Left lung (tissue), 10 donors: ENCODE measurements around the gene FCHSD2. TPM values are rescaled to one million over a fixed set of nuclear protein-coding genes. Genes with fewer than 3 reads are reported as not detected.
"Not testable (repeated sequence)": the region's sequence is repeated elsewhere in the genome, so short reads cannot be mapped to it uniquely, and the experiment has no call there.

Experiments used
- ATAC-seq: fragments of 200-7000 bp; cut with Tn5 transposase; one replicate; pipeline ENCODE4 v1.9.1; 2020; ENCODE audit warnings: moderate library complexity
- DNase-seq, 4 donors: peaks; one replicate each; pipeline ENCODE4 v3.0.0-alpha.2; 2013 to 2020
- H3K27ac ChIP-seq, 2 donors: fragments of 200-600 bp; sonication (generic) in 1 of 2; one replicate each; pipeline versions ENCODE4 v1.5.0 to v1.8.0; 2020 to 2021
- H3K27me3 ChIP-seq, 2 donors: fragments of 200-600 bp; sonication (generic) in 1 of 2; one replicate each; pipeline versions ENCODE4 v1.5.0 to v1.8.0; 2020 to 2021
- H3K36me3 ChIP-seq, 2 donors: fragments of 200-600 bp; sonication (generic) in 1 of 2; one replicate each; pipeline versions ENCODE4 v1.5.0 to v1.8.0; 2020 to 2021
- H3K4me1 ChIP-seq, 2 donors: fragments of 200-600 bp; one replicate each; pipeline ENCODE4 v1.8.0; 2021
- H3K4me3 ChIP-seq, 2 donors: fragments of 200-600 bp; sonication (generic) in 1 of 2; one replicate each; pipeline versions ENCODE4 v1.5.0 to v1.8.0; 2020 to 2021; ENCODE audit warnings: mild to moderate bottlenecking in 1 of 2
- H3K9me3 ChIP-seq, 2 donors: fragments of 200-600 bp; sonication (generic) in 1 of 2; one replicate each; pipeline versions ENCODE4 v1.5.0 to v1.8.0; 2020 to 2021
- intact Hi-C, 2 donors: fragments of 100-400 bp; cut with DNase I; formaldehyde crosslinking; loops; one replicate each; pipeline versions ENCODE4 v1.11.2 to v1.14.2; 2022
- polyA plus RNA-seq, 6 donors: library from polyadenylated mRNA; unstranded; fragments of 120-200 nt; gene quantifications; one replicate each; pipeline ENCODE4 v1.2.1, GENCODE V29; 2013; ENCODE audit not compliant: insufficient read length in 6 of 6
- total RNA-seq, 2 donors: library from RNA; stranded (reverse); fragmentation: NEBNext Ultra II Directional; extraction: Animal tissue kit (Norgen Biotek cat#: 25700); gene quantifications; one replicate each; pipeline ENCODE4 v1.2.1, GENCODE V29; 2021
- TF ChIP-seq, protein P1 (sequence below), 2 donors: fragments of 200-600 bp; sonication (generic) in 1 of 2; IDR thresholded peaks; one replicate each; pipeline versions ENCODE4 v1.5.0 to v1.8.0; 2021; ENCODE audit warnings: antibody characterized with exemption in 2 of 2
- donor health status: DM: no; HTN: yes; CAD: no.
- donor health status: DM: no; HTN: no; CAD: no.

The FCHSD2 gene
- total and polyA plus RNA-seq, 8 donors = 46.2 to 58.2 (median 48.5) TPM

DNA sequence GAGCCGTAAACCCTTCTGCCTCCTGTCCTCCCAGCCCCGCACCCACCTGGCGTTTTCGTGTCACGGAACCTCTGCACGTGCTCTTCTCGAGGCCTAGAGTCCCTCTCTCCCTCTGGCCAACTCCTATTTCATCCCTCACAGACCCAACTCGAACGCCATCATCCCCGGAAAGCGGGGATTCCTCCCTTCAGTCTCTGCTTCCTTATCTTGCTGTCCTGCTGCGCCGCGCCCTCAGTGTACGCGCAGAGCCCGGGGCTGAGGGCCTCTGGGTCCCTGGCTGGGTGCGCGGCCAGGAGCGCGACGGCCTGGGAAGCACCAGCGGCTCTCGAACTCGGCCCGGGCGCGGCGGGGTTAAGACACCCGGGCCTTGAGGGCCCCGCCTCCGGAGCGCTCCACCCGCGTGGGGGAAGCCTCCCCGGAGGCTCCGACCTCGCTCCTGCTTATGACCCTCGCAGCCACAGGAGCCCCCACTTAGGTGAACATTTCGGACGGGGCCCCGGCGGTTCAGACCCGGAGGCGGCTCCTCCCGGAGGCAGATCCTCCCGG is 328.3 kb downstream of the FCHSD2 start:
- Histone ChIP-seq H3K4me3 (peak overlapping the region; percentile 79 to 98), H3K27me3 (no peaks in the 10 kb centered on the region), H3K4me1 (peaks cover 30 to 78% of the 10 kb centered on the region in 2 donors), H3K9me3 (no peaks in the 10 kb centered on the region), H3K27ac (peak overlapping the region; percentile 86 to 98), H3K36me3 (peaks cover 0 to 29% of the 10 kb centered on the region in 2 donors)
- TF ChIP-seq, protein P1, sequence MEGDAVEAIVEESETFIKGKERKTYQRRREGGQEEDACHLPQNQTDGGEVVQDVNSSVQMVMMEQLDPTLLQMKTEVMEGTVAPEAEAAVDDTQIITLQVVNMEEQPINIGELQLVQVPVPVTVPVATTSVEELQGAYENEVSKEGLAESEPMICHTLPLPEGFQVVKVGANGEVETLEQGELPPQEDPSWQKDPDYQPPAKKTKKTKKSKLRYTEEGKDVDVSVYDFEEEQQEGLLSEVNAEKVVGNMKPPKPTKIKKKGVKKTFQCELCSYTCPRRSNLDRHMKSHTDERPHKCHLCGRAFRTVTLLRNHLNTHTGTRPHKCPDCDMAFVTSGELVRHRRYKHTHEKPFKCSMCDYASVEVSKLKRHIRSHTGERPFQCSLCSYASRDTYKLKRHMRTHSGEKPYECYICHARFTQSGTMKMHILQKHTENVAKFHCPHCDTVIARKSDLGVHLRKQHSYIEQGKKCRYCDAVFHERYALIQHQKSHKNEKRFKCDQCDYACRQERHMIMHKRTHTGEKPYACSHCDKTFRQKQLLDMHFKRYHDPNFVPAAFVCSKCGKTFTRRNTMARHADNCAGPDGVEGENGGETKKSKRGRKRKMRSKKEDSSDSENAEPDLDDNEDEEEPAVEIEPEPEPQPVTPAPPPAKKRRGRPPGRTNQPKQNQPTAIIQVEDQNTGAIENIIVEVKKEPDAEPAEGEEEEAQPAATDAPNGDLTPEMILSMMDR (IDR thresholded peaks at IDR 0.05) = no peak
- ATAC-seq (peak; percentile 86), DNase-seq (peak; percentile 84 to 97 (median 88))
- intact Hi-C loops = loop anchor here in 1 of 2 donors (5.0 kb wide), 1 partner anchor 92 kb away; no protein-coding TSS in a partner anchor

DNA sequence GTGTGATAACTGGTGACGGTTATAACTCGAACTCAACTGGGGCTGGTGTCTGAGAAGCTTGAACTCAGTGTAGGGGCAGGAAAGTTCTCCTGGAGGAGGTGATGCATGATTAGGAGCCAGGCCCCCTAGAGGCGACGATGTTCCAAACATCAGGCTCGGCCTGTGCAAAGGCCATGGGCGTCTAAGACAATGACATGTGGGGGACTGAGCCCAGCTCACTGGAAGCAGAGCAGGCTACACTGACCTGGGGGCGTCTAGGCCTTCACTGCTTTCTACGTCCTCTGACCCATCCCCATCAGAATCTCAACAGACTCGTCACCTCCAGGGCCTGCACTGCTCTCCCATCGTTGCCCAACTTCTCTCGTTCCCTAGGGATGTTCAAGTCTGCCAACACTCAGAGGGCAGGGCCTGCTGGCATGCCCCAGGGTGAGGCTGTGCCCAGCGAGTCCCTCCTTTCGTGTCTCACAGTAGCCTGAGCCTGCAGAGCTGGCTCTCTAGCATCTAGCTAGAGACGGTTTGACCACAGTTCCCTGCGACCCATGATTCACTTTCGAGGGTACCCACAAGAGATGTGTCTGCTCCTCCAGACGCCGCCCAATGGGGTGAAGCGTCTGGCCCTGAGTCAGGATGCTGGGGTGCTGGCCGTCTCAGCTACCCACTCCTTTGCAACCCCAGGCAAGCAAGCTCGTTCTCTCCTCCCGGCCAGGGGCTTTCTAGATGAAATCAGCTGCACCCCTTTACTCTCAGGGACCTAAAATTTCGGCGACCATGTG is 329.0 kb downstream of the FCHSD2 start:
- Histone ChIP-seq H3K36me3 (peaks cover 0 to 23% of the 10 kb centered on the region in 2 donors), H3K4me3 (peak overlapping the region; percentile 79 to 98), H3K9me3 (no peaks in the 10 kb centered on the region), H3K4me1 (peaks cover 30 to 84% of the 10 kb centered on the region in 2 donors), H3K27me3 (no peaks in the 10 kb centered on the region), H3K27ac (peak overlapping the region; percentile 86 to 98)
- intact Hi-C loops = loop anchor here in 1 of 2 donors (5.0 kb wide), 1 partner anchor 91 kb away; no protein-coding TSS in a partner anchor
- TF ChIP-seq, protein P1 (IDR thresholded peaks at IDR 0.05) = peak in 1 of 2 donors; percentile 65
- peak; percentile 12 for ATAC-seq
- peak in 1 of 4 donors; percentile 69 for DNase-seq

DNA sequence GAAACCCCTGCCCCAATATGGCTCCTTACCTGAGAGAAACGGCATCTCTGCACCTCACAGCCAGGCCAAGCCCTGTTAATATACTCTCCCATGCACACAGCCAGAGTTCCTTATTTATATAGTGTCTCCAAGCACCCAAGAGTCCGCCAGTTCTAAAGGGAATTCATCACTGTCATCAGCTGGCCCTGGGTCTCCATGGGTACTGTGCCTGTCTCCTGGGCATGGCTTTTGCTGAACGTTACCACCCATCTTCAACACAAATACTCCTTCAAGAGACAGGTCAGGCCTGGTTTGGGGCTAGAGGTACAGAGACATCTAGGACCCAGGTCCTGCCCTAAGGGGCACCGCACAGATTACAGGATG is 329.5 kb downstream of the FCHSD2 start:
- Histone ChIP-seq H3K9me3 (no peaks in the 10 kb centered on the region), H3K4me1 (peaks cover 30 to 84% of the 10 kb centered on the region in 2 donors), H3K4me3 (peak overlapping the region; percentile 79 to 98), H3K36me3 (peaks cover 0 to 17% of the 10 kb centered on the region in 2 donors), H3K27me3 (no peaks in the 10 kb centered on the region), H3K27ac (peak overlapping the region in 1 of 2 donors; percentile 98)
- intact Hi-C loops = loop anchor here in 1 of 2 donors (5.0 kb wide), 1 partner anchor 90 kb away; no protein-coding TSS in a partner anchor
- ATAC-seq = no peak
- DNase-seq = no peak
- TF ChIP-seq, protein P1 (IDR thresholded peaks at IDR 0.05) = no peak

DNA sequence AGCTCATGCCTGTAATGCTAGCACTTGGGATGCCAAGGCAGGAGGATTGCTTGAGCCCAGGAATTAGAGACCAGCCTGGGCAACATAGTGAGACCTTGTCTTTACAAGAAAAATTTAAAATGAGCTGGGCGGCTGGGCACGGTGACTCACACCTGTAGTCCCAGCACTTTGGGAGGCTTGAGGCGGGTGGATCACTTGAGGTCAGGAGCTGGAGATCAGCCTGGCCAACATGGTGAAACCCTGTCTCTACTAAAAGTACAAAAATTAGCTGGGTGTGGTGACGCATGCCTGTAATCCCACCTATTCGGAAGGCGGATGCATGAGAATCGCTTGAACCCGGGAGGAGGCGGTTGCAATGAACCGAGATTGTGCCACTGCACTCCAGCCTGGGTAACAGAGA is 330.4 kb downstream of the FCHSD2 start:
- Histone ChIP-seq H3K36me3 (peaks cover 0 to 14% of the 10 kb centered on the region in 2 donors), H3K27ac (peak overlapping the region in 1 of 2 donors; percentile 98), H3K4me3 (peak overlapping the region in 1 of 2 donors; percentile 98), H3K4me1 (peaks cover 30 to 83% of the 10 kb centered on the region in 2 donors)
- not testable (repeated sequence) for DNase-seq, H3K9me3 ChIP-seq, H3K27me3 ChIP-seq, ATAC-seq
- intact Hi-C loops = loop anchor here in 1 of 2 donors (5.0 kb wide), 1 partner anchor 89 kb away; no protein-coding TSS in a partner anchor

DNA sequence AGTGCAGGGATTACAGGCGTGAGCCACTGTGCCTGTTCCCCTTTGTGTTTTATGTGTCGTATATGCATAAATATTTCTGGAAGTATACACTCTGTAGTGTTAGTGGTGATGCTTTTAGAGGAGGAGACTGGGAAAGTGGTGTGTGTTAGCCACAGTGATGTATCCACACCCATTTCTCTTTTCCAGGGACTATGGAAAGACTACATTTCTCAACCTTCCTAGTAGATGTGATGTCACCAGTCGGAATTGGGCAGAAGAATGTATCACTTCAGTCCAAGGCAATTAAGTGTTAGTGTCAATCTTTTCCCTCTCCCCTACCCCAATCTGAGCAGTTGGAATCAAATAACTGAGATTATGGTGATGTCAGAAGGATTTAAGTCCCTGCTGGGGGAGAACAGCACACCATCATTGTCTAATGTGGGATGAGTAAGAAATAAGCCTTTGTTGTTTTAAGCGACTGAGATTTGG is 333.8 kb downstream of the FCHSD2 start:
- TF ChIP-seq, protein P1 (IDR thresholded peaks at IDR 0.05) = no peak
- no peak for DNase-seq
- H3K4me3 ChIP-seq = no peak overlapping the region
- peaks cover 0 to 14% of the 10 kb centered on the region in 2 donors for H3K36me3 ChIP-seq
- intact Hi-C loops = no loop called here
- no peaks in the 10 kb centered on the region for H3K27me3 ChIP-seq
- peak overlapping the region; percentile 66 to 98 for H3K27ac ChIP-seq
- peak; percentile 9 for ATAC-seq
- H3K4me1 ChIP-seq = peaks cover 18 to 84% of the 10 kb centered on the region in 2 donors
- no peaks in the 10 kb centered on the region for H3K9me3 ChIP-seq
